HG03378 (cell line): Measurements from ENCODE around the gene SUGCT.

Experiments
- ATAC-seq: cut with Tn5 transposase; IDR thresholded peaks from one replicate; pipeline ENCODE4 v1.9.1; 2021; ENCODE audit warnings: mild to moderate bottlenecking, moderate library complexity; ENCODE audit not compliant: unreplicated experiment

SUGCT gene

DNA sequence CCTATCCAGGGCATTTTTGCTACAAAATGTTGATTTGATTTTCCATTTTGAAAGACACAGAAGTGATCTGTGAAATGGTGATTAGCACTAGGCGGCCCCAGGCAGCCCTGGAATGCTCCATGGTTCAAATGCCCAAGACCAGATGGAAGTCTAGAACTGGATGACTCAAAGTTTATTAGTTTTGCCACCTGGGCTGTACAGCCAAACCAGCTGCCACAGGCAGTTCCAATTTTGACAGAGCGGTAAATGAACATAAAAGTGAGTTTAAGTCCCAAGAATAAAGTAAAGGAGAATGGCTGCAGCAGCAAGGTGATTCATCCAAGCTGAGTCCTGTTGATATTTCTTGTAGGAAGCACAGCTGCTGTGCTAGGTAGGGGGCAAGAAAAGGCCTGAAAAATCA is 180.5 kb downstream of the SUGCT start:
- ATAC-seq = no peak

DNA sequence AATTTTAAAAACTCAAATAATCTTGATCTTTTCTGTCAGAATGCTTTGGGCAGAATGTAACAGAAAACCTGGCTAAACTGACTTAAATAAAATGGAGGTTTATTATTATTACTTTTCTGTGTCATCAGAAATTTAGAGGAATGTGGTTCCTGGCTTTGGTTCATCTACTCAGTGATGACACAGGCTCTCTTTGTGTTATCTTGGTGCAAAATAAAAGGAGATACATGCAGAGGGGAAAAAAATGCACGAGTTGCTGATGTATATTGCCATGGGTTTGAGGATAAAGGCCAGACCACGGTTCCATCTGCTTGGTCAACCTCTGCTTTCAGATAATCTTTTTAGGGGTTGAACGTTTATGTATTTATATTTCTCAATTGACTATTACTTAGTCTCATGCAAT is 181.4 kb downstream of the SUGCT start:
- no peak for ATAC-seq

DNA sequence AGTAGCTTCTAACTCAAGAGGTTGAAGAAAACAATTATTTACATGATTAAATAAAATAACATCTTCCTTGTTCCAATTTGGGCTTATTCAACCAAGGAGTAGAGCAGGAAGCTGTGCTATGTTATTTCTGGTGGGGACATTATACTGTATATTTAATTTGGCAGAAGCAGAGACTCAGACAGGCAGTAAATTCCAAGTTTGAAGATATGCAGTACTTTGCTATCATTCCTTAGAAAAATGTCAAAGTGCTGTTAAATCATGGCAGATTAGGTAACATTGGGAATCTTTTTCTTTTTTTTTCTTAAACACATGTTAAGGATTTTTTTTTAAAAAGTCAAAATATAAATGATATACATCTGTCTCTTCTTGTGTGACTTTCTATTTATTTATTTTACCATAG is 190.1 kb downstream of the SUGCT start:
- no peak for ATAC-seq

GRCh38 chr7:40327113-40327512 is 192.3 kb downstream of the SUGCT start:
- ATAC-seq = no peak

GRCh38 chr7:40327873-40328272 is 193.1 kb downstream of the SUGCT start:
- ATAC-seq = no peak

GRCh38 chr7:40329601-40330153 is 194.9 kb downstream of the SUGCT start:
- no peak for ATAC-seq

- ATAC-seq = no peak
Measured at GRCh38 chr7:40330408-40330807, 195.6 kb downstream of the SUGCT start.

GRCh38 chr7:40331915-40332314 is 197.1 kb downstream of the SUGCT start:
- no peak for ATAC-seq

- ATAC-seq = no peak
Measured at GRCh38 chr7:40332516-40332915, 197.7 kb downstream of the SUGCT start.

DNA sequence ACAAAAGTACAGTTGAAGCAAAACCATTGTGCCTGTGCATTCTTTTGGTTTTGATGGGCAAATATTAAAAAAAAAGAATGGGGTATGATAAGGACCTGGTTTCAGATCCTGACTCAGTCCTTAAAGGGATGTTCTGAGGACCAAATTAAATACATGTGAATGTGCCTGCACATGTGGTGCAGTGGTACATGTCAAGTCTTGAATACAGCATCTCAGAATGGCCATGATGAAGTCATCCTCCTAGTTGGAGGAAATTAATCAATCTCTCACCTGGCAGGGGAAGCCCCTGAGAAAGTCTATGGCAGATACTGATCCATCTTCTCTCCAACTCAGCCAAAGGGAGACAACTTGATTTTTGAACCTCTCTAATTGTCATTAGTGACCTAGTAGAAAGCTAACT is 207.0 kb downstream of the SUGCT start:
- no peak for ATAC-seq

GRCh38 chr7:40346554-40346953 is 211.7 kb downstream of the SUGCT start:
- ATAC-seq = no peak

DNA sequence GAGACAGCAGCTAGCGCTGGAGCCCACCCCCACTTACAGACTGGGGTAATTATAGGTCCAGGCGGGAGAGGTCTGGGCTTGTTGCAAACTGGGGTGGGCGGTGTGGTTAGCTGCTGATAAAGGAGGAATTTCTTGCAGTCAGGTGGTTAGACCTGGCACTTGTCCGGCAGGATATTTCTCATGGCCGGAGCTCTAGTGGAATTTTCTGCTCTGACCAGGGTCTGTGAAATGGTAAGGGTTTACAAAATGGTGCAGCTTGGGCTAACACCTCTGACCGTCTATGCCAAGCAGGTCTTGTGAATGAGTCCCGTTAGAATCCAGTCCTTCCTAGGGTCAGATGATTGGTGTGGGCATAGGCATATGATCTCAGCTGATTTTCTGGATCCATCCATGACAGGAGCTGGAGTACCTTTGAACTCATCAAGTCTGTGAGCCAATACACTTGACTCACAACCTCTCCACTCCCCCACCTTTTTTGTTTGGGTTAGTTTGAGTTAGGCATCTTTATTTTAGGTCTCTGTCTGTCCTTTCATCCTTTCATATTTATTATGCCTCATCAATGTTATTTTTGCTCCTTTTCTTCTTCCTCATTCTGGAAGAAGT is 213.4 kb downstream of the SUGCT start:
- no peak for ATAC-seq

- ATAC-seq = no peak
Measured at GRCh38 chr7:40350100-40350499, 215.3 kb downstream of the SUGCT start.

DNA sequence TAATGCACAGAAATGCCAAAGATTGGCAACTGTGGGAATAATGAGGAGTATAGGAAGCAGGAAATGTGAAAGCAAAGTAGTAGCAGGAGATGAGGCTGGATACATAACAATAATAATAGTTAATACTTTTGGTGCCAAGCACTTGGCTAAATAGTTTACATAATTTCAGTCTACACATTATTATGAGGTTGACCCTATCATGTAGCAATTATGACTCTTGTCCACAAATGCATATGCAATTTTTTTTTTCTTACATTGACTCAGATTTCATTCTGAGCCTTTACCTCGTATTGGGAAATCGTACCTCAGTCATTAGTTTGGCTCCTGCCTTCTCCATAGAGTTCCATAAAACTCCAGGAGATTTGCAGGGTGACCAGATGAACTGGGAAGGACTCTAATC is 219.9 kb downstream of the SUGCT start:
- no peak for ATAC-seq

DNA sequence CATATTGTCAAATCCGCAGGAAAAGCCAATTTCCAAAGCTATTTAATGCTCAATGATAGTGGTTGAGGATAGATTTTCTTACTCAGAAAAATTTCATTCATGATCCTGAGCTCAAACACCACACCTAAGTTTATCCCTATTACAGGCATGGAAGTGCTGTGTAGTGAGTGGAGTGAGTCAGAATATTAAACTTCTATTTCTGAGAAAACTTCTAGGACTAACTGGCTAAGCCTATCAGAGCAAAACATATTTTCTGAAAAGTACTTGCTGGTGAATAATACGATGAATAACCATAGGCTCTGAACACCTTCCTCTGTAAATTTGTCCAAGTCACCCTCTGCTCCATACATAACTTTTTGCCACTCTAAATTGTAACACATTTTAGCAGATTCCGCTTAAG is 221.5 kb downstream of the SUGCT start:
- ATAC-seq = no peak

- ATAC-seq = no peak
Measured at GRCh38 chr7:40356871-40357709, 222.3 kb downstream of the SUGCT start.

DNA sequence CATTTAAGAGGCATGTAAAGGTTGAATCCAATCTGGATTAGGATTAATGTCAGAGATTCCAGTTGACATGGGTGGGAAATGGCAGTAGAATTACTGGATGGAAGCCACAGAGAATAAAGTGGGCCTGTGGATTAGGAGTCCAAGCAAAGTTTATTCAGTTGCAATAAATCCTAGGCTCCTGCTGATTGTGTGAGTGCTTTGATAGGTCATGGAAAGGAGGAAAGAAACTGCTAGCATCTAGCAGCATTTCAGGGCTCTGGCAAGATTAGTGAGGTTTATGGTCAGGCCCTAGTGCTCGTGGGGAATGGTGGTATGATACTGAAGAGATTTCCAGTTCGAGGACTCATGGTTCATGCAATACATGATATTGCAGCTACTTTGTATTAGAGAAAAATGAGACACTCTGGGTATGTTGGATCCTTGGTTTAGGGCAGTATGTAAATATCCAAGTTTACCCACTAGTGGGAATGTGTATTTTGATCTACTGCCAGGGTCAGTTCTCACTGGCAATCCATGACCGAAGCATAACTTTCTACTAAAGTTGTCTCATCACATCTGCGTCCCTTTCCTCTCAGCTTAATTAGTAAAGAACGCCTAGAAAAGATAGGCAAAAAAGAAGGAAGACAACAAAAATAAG is 235.0 kb downstream of the SUGCT start:
- no peak for ATAC-seq

DNA sequence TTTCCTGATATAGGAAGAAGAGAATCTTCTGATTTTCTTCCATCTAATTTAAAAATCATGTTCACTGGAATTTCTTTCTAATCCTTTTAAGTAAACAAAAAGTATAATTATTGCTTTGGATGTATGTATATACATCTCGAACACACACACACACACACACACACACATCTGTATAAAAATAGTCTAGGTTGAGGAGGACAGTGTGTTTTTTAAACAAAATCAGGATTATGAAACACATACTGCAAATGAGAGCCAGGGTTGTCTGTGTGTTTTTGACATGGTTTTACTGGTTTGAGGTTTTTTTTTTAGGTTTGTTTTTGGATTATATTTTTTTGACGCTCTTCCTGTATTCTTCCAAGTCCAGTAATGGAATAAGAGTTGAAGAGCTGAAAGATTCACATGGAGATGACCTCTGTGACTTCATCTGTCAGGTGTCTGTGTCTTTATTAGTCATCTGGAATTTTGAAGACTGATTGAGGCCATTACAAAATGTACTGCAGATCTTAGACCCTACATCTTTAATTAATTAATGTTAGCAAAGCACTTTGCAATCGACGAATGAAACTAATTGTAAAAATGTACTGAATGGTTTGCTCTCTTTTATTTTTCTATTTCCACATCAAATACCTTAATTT is 237.1 kb downstream of the SUGCT start:
- no peak for ATAC-seq

GRCh38 chr7:40374575-40374974 is 239.8 kb downstream of the SUGCT start:
- no peak for ATAC-seq

DNA sequence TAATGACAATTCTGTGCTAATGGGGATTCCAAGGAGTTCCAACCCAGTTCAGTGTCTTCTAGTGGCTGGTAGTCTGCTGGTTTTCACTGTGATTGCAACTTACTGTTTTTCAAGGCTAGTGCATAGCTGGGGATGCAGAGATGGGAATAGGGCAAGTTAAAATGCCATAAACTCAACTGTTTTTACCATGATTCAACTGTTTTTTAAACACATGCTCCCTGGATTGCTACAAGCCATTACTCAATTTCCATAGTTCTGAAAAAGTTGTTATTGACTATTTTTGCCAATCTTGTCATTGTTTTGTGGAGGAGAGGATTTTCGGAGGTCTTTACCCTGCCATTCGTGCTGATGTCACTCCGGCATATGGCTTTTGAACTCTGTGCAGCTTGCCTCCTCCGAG is 245.3 kb downstream of the SUGCT start:
- ATAC-seq = no peak

GRCh38 chr7:40382145-40382544 is 247.3 kb downstream of the SUGCT start:
- ATAC-seq = no peak
